Measurements from ENCODE around the gene CD276.
"Not testable (repeated sequence)": the region's sequence is repeated elsewhere in the genome, so short reads cannot be mapped to it uniquely, and the experiment has no call there.

The CD276 gene

GRCh38 chr15:73683777-73684580, at the start of gene CD276:
Gene CD276 (plus strand): TSS chr15:73684383. CDS start chr15:73699640, 15,257 bp downstream.
- DNase-seq (ENCODE audit: low read depth), result no peak

- no peak for DNase-seq (ENCODE audit: low read depth)
Measured at GRCh38 chr15:73637527-73637926, 46.7 kb upstream of the CD276 start.

- DNase-seq (ENCODE audit: low read depth), result not testable (repeated sequence)
Measured at GRCh38 chr15:73639464-73639863, 44.7 kb upstream of the CD276 start.

- DNase-seq (ENCODE audit: low read depth), result no peak
Measured at GRCh38 chr15:73647259-73648013, 36.7 kb upstream of the CD276 start.

- no peak for DNase-seq (ENCODE audit: low read depth)
Measured at GRCh38 chr15:73648014-73648295, 36.2 kb upstream of the CD276 start.

- no peak for DNase-seq (ENCODE audit: low read depth)
Measured at GRCh38 chr15:73650416-73651126, 33.6 kb upstream of the CD276 start.

- no peak for DNase-seq (ENCODE audit: low read depth)
Measured at GRCh38 chr15:73654659-73655058, 29.5 kb upstream of the CD276 start.

- no peak for DNase-seq (ENCODE audit: low read depth)
Measured at GRCh38 chr15:73655724-73656123, 28.5 kb upstream of the CD276 start.

GRCh38 chr15:73658645-73659044, 25.5 kb upstream of the CD276 start:
- DNase-seq (ENCODE audit: low read depth), result no peak

GRCh38 chr15:73660455-73660854, 23.7 kb upstream of the CD276 start:
- DNase-seq (ENCODE audit: low read depth), result no peak

GRCh38 chr15:73674587-73674986, 9.6 kb upstream of the CD276 start:
- DNase-seq (ENCODE audit: low read depth), result no peak

GRCh38 chr15:73677146-73677607, 7.0 kb upstream of the CD276 start:
- DNase-seq (ENCODE audit: low read depth), result no peak

GRCh38 chr15:73677733-73678132, 6.5 kb upstream of the CD276 start:
- DNase-seq (ENCODE audit: low read depth), result no peak

- DNase-seq (ENCODE audit: low read depth), result no peak
Measured at GRCh38 chr15:73678498-73678897, 5.7 kb upstream of the CD276 start.

GRCh38 chr15:73679180-73679579, 5.0 kb upstream of the CD276 start:
- DNase-seq (ENCODE audit: low read depth), result no peak

- no peak for DNase-seq (ENCODE audit: low read depth)
Measured at GRCh38 chr15:73679964-73680363, 4.2 kb upstream of the CD276 start.

GRCh38 chr15:73680549-73680948, 3.6 kb upstream of the CD276 start:
- DNase-seq (ENCODE audit: low read depth), result no peak

- DNase-seq (ENCODE audit: low read depth), result no peak
Measured at GRCh38 chr15:73681063-73681462, 3.1 kb upstream of the CD276 start.

GRCh38 chr15:73681856-73682599, 2.2 kb upstream of the CD276 start:
- no peak for DNase-seq (ENCODE audit: low read depth)

GRCh38 chr15:73682600-73683090, 1.5 kb upstream of the CD276 start:
- no peak for DNase-seq (ENCODE audit: low read depth)

GRCh38 chr15:73683257-73683776, 866 bp upstream of the CD276 start:
- DNase-seq (ENCODE audit: low read depth), result no peak
